Adipose tissue (tissue), 3 donors: ENCODE results near the gene COL9A2. TPM values are rescaled to one million over a fixed set of nuclear protein-coding genes. Genes with fewer than 3 reads are reported as not detected.

Source experiments
- H3K27ac ChIP-seq: one replicate; pipeline ENCODE4 v1.5.1; 2013; ENCODE audit warnings: low read depth, low read length
- WGBS, 3 donors: extraction: QIAGEN DNeasy Blood & Tissue Kit; methylation state at CpG; one replicate each; pipeline ENCODE4 v1.1.7; 2013; 5-methylcytosine and 5-hydroxymethylcytosine counted together
- polyA plus RNA-seq, 3 donors: library from polyadenylated mRNA; stranded (reverse); fragments of 200-250 nt; gene quantifications; one replicate each; pipeline ENCODE4 v1.2.3, GENCODE V29; 2013
- donor health status: healthy with polysubstance abuse.
- donor health status: Bipolar disorder and iron deficiency.
- donor health status: healthy.

The COL9A2 gene
- polyA plus RNA-seq, 3 donors, result 0.91 to 2.8 (median 1.0) TPM

DNA sequence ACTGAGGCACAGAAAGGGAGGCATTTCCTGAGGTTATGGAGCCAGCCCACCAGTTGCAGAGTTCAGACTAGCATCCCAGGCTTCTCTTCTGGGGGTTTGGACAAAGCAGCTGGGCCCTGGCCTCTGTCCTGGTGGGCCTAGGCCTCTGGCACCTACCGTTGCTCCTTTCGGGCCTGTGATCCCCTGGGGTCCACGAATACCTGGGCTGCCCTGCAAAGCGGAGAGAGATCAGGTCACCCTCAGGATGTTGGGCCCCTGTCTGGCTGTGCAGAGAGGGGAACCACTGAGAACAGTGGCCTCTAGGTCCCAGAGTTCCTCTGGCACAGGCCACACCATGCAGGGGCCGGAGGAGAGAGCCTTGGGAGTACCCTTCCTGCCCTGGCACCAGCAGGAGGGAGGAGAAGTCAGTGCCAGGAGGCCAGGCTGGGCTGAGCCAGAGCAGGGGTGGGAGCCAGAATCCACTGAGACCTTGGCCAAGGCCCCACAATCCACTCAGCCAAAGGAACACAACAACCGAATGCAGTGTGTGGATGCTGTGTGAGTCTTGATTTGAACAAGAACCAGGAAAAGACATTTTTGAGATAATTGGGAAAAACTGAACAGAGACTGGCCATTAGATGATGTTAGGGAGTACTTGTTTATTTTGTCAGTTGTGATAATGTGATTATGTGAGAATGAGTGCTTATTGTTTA, 8.9 kb downstream of the COL9A2 start:
- no peak overlapping the region for H3K27ac ChIP-seq
- 63 to 77% (median 66%) methylated on average over 6 of the region's 6 CpGs for WGBS, 3 donors

DNA sequence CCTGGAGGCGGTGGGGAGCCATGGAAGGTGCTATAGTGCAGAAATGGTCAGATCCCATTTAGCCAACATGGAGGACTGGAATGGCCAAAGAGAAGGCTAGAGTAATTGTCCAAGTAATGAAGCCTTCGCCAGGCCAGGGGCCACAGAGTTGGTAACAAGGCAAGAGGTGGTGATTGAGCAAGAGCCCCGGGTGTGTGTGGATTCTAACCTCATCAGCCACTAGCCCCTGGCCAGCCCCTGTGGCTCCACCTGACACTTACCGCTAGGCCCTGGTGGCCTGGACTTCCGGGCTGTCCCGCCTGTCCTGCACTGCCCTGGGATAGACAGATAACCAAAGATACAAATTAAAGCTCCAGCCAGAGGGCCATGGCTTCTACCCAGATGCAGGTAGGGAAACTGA, 9.9 kb downstream of the COL9A2 start:
- WGBS, 3 donors, result 89 to 91% (median 90%) methylated on average over 6 of the region's 6 CpGs
- H3K27ac ChIP-seq, result no peak overlapping the region

DNA sequence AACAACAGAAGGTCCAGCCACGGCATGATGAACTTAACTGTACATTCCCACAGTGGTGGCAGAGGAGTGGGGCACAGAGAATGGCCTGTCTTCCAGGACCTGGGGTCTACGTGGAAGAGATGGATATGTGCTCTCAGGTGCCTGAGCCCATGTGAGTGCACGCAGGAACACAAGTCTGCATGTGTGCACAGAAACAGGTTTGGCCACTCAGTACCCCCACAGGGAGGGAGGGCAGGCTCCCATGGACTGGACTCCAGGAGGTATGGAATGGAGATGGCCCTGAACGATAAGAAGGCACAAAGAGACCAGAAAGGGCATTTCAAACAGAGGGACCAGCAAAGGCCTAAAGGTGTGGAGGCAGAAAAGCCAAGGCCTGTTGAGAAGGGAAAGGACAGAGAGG, 10.8 kb downstream of the COL9A2 start:
- H3K27ac ChIP-seq, result no peak overlapping the region
- WGBS, 3 donors, result 68 to 91% (median 83%) methylated on average over 4 of the region's 4 CpGs

DNA sequence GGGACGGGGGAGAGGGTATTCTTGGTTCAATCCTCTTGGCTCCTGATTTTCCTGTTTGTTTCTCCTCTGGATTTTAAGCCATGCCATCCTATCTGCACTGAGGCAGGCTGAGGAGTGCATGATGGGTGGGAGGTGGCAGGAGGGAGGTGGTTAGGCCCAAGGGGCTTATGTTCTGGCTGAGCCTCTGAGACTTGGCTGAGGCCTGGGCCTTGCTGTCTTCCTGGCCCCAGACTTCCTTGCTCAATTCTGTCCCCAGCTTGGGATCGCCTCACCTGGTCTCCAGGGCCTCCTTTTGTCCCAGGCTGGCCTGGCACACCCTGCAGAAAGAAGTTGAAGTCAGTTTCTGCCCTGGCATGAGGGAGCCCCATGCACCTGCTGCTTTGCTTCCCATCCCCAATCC, 11.2 kb downstream of the COL9A2 start:
- no peak overlapping the region for H3K27ac ChIP-seq
- WGBS, 3 donors, result 81 to 86% (median 84%) methylated on average over 2 of the region's 2 CpGs

DNA sequence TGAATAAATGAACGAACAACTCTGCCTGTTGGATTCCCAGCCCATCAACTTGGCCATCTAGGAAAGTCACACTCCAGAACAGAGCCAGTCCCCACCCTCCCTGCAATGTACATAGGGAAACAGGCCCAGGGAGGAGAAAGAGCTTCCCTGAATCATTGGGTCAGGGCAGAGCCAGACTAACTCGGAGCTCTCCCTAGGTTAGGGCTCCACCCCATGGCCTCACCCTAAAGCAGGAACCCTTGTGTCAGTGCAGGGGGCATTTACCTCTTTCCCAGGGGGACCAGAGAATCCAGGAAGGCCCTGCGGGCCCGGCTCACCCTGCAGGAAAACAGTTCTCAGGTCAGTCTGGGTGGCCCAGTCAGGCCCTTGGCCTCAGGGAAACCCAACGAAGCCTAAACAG, 11.6 kb downstream of the COL9A2 start:
- H3K27ac ChIP-seq, result no peak overlapping the region
- WGBS, 3 donors, result 83 to 88% (median 85%) methylated on average over 5 of the region's 5 CpGs

DNA sequence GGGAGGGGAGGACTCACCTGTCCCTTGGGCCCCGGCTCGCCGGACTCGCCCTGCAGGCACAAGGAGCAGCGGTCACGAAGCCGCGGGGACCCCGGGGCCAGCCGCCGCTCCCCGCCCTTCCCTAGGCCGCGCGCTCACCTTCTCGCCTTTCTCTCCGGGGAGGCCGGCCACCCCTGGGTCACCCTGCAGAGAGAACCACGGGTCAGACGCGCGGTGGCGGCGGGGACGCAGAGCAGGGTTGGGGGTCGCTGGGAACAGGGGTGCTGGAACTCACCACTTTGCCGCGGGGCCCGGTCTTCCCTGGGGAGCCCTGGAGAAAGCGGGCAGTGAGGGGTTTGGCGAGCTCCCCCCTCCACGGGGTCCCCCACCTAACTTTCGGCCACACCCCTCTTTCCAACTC, 13.3 kb downstream of the COL9A2 start:
- no peak overlapping the region for H3K27ac ChIP-seq
- WGBS, 3 donors, result 58 to 82% (median 68%) methylated on average over 23 to 33 of the region's 33 CpGs

DNA sequence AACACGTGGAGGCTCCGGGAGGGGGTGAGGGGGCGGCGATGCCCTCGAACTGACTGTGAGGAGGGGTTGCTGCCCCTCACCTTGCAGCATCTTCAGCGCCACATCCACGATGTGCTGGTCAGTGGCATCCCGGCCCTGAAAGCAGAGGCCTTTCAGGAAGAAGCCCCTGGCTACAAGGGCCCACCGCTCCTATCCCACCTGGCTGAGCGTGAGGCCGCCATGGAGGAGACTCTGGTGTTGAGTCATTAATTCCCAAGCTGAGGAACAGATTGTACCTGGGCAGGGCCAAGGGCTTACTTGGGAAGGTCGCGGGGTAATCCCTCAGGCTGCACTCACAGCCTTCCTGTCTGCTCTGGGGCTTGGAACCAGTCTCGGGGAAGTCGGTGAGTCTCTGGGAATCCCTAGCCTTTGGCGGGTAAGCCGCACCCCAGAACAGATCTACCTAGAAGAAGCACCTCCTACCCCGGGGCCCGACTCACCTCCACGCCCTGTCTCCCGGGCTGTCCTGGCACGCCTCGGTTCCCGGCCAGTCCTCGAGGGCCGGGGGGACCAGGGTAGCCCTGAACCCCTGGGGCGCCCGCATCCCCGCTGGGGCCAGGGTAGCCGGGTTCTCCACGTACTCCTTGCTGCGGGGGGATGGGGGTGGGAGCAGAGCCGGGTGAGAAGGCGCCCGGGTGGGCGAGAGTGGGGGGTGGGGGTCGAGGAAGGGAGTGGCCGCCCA, 13.9 kb downstream of the COL9A2 start:
- 76 to 86% (median 84%) methylated on average over 29 to 38 of the region's 38 CpGs for WGBS, 3 donors
- no peak overlapping the region for H3K27ac ChIP-seq

DNA sequence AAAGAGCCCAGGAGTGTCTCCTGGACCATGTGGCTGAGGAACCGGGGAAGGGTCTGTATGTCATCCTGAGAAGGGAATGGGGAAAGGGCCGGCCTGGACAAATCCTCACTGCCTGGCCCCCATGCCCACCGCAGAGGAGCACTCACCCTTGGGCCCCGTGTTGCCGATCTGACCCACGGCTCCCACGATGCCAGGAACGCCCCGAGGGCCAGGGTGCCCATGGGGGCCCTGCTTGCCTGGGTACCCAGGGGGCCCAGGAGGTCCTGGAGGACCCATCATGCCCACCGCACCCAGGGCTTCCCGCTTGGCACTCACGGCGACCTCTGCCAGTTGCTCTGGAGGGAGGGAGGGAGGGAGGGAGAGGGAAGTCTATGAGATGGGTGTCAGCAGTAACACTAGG, 14.6 kb downstream of the COL9A2 start:
- no peak overlapping the region for H3K27ac ChIP-seq
- 90 to 92% (median 91%) methylated on average over 8 to 13 of the region's 13 CpGs for WGBS, 3 donors

DNA sequence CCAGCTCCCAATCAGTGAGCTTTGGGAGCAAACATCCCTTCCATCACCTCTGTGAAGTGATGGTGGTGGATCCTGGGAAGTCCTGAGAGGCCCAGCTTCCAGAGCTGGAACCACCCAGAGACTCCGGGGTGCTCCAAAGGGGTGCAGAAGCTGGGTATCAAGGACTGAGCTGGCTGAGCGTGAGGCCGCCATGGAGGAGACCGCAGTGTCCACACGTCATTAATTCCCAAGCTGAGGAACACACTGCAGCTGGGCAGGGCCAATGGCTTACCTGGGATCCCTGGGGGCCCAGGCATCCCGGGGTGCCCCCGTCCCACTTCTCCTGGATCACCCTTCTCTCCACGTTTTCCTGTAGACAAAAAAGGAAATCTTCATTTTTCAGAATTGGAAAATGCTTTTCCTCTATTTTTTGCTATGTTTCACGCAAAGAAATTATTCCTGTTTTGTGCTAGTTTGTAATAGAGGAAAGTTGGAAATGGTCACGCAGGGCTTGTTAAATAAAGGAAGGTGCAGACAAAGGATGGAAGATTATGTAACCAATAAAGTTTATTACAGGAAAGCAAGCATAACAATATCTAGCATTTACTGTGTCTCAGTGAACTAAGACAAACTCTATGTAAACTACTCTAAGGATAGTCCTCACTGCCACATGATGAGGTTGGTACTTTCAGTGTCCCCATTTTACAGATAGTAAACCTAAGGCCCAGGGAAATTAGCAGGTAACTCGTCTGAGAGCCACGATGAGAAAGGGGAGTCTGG, 15.4 kb downstream of the COL9A2 start:
- no peak overlapping the region for H3K27ac ChIP-seq
- WGBS, 3 donors, result 84 to 92% (median 88%) methylated on average over 12 of the region's 12 CpGs

DNA sequence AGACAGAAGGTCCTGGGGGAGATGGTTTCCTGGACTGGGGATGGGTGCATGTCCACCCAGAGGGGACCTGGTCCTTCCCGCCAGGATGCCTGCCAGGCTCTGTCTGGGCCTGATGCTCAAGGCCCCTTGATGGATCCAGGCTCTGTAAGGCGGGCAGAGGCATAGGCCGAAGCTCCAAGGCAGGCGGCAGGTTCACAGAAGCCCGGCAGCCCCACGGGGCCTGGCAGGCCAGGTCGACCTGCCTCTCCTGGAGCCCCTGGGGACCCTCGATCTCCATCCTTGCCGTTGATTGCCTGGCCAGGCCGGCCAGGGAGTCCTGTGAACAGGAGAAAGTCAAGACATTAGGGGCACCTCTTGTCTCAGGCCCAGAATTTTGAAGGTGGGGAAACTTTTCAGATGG, 16.0 kb downstream of the COL9A2 start:
- H3K27ac ChIP-seq, result no peak overlapping the region
- 85 to 94% (median 92%) methylated on average over 10 of the region's 10 CpGs for WGBS, 3 donors

DNA sequence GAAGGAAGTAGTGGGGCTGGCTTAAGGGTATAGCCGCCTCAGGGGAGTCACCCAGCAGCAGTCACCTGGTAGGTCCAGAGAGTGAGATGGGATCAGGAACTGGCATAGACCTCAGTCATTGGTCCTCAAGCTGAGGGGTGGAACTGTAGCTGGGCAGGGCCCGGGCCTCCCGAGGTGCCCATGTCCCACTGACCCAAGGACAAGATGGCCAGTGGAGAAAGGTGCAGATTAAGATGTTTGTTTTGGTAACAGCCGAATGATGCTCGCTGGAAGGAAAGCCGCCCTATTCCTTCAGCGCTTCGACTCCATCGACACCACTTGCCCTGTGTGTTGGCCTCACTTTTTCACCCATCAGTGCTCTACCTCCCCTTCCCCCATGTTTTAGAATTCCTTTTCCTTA, 16.4 kb downstream of the COL9A2 start:
- WGBS, 3 donors, result 90 to 96% (median 93%) methylated on average over 9 of the region's 9 CpGs
- H3K27ac ChIP-seq, result no peak overlapping the region

DNA sequence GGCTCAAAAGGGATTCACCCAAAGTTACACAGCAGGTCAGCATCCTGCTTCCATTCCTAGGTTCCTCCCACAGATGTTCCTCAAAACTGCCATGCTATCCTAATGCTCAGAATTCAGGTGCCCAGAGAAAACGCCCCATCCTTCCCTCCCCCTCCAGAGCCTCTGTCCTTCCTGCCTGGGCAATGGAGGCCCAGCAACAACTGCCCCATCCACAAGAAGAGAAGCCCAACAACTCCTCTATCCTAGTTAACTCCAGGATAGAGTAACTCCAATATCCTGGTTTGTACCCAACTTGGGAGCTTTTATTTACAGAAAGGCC, 16.9 kb downstream of the COL9A2 start:
- WGBS, 3 donors, result 70 to 87% (median 81%) methylated on average over 1 of the region's 1 CpG
- no peak overlapping the region for H3K27ac ChIP-seq

DNA sequence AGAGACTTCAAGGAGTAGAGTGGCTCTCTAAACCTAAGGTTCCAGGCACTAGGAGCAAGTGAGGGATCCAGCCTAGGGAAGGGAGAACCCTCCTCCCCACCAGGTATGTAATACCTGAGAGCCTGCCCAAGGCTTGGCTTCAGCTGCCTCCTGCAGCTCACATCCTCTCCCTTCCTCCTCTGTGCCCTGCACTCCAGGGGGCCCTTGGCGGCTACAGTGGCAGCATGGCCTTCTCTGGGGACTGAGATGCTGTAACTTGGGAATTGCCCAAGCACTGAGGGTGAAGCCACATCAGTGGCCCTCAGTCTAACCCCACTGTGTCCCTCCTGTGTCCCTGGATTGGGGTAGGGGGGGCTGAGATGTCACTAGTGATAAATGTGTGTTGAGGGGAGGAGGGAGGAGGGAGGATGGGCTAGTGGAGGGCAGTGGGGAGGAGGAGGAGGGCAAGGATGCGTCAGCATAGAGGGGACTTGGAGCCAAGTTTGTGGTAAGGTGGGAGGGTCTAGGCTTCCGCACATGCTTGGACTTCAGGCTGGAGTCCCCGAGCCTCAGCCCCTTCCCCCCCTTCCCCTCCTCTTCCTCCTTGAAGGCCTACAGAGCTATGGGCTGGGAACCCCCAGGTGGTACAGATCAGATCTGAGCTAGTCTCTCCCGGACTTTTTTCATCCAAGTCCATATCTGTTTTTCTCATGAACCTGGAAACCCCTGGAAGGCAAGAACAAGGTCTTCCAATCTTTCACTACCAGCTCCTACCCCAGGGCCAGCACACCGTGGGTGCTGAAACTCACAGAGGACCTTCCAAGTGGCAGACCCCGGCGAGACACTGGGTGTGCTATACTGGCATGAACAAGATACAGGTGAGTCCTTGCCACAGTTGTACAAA, 17.5 kb downstream of the COL9A2 start:
- WGBS, 3 donors, result 51 to 64% (median 53%) methylated on average over 7 to 8 of the region's 8 CpGs
- H3K27ac ChIP-seq, result no peak overlapping the region

DNA sequence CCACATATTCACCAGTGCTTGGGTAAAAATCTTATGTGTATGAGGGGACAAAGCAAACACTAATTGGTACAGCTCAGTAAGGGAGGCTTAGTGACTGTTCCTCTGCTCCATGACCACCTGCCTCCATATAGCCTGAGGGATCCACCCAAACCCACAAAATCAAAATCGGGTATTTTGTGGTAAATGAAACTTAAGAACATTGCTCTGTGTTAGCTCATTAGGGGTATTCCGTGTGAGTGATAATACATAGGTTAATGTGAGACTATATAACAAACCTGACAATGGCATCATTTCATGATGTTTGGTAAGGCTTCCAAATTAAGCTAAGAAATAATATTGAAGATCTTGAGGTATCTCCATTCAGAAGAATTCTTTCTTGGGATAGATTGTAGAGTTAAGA, 25.8 kb downstream of the COL9A2 start:
- WGBS, 3 donors, result 92 to 94% (median 93%) methylated on average over 2 of the region's 2 CpGs
- no peak overlapping the region for H3K27ac ChIP-seq

DNA sequence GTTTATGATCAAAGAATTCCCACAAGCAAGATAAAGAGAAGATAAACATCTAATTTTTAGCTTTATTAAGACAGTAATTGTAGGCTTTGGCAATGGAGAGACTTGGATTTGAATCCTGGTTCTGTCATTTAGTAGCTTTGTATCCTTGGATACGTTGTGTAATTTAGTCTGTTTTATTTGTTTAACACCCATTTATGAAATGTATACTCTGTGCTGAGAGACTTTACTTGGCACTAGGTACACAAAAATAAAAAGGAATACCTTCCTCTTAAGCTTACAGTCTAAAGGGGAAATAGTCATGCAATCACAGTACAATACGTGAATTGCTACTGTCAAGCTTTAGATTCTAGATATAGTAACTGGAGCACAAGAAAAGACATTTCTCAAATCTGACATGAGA, 35.2 kb downstream of the COL9A2 start:
- no peak overlapping the region for H3K27ac ChIP-seq
- WGBS, 3 donors, result 58 to 80% (median 76%) methylated on average over 2 of the region's 2 CpGs

DNA sequence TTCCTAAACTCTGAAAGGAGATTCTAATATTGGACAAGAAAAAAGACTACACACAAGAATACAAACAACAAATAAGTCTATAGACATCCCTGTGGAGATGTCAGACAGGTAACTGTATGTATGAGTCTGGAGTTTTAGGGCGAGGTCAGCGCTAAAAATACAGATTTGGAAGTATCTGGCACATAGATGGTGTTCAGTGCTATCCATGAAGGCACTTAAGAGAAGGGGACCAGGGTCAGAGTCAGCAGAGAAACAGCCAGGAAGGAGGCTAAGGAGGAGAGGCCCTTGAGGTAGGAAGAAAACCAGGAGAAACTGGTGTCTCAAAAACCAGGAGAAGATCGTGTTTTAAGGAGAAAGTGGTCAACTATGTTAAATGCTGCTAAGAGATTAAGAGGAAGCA, 41.0 kb downstream of the COL9A2 start:
- WGBS, 3 donors, result 93 to 98% (median 98%) methylated on average over 3 of the region's 3 CpGs
- H3K27ac ChIP-seq, result no peak overlapping the region

DNA sequence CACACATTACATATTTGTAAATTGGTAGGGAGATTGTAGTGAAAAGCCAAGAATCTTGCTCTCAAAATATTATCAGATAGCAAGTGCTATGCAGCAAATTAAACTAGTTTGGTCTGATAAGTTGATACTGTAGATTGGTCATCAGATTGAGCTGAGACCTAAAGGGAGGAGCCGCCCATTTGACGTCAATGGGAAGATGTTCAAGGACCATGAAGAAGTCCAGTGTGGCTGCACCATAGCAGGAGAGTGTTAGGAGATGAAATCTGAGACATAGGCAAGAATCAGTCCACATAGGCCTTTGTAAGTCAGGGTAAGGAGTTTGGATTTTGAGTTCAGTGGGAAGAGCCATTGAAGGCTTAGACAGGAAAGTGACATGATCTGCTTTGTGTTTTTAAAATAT, 42.8 kb downstream of the COL9A2 start:
- WGBS, 3 donors, result 96 to 97% (median 96%) methylated on average over 2 of the region's 2 CpGs
- no peak overlapping the region for H3K27ac ChIP-seq

DNA sequence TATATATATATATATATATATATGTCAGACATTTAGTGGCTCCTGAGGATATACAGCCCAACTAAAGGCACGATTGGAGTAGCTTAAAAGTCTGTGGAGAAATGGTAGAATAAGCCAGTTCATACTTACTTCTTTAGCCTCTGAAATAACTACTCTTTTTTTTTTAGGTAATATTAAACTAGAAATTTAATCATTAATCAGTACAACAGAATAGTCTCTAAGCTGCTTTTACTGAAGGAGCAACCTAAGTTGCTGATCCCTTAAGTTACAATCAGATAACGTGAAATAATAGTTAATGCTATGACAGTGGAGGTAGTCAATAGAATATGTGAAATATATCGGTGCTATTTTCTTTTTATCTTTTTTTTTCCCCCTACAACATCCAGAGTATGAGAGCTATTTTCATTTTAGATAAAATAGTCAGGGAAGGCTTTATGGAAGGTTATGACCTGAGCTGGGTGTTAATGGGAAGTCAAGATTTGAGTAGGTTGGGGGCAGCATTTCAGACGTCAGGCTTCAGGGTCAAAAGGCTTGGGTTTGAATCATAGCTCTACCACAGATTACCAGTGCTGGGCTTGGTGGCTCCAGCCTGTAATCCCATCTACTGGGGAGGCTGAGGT, 43.4 kb downstream of the COL9A2 start:
- H3K27ac ChIP-seq, result no peak overlapping the region
- 45 to 91% (median 86%) methylated on average over 4 of the region's 4 CpGs for WGBS, 3 donors
